Activated T-helper 2 cell treated with anti-CD3 and anti-CD28 coated beads, Interferon-gamma antibody, Interleukin-2, Interleukin-4, amounts not matched to agents 10 μg/mL and 5 μg/mL and 100 μg/mL, durations not matched to agents 14 hours and 24 hours and 36 hours (primary cell): ENCODE data around the gene KCNH6. TPM values are rescaled to one million over a fixed set of nuclear protein-coding genes. Genes with fewer than 3 reads are reported as not detected.

Experiments used
- DNase-seq: peaks from one replicate; pipeline ENCODE4 v3.0.0; 2021; ENCODE audit warnings: low spot score
- H3K27ac Mint-ChIP-seq: one replicate; pipeline ENCODE4 v1.8.0; 2021; ENCODE audit warnings: mixed read lengths
- H3K27me3 Mint-ChIP-seq: one replicate; pipeline ENCODE4 v1.8.0; 2021; ENCODE audit warnings: low read depth, mixed read lengths
- H3K36me3 Mint-ChIP-seq: one replicate; pipeline ENCODE4 v1.8.0; 2021; ENCODE audit warnings: low read depth, mixed read lengths
- H3K4me1 Mint-ChIP-seq: one replicate; pipeline ENCODE4 v1.8.0; 2021; ENCODE audit warnings: low read depth, mixed read lengths
- H3K4me3 Mint-ChIP-seq: one replicate; pipeline ENCODE4 v1.8.0; 2021; ENCODE audit warnings: low read depth, mild to moderate bottlenecking, moderate library complexity, mixed read lengths
- H3K9me3 Mint-ChIP-seq: one replicate; pipeline ENCODE4 v1.8.0; 2021; ENCODE audit warnings: mixed read lengths
- intact Hi-C: fragments of 100-400 bp; cut with micrococcal nuclease; formaldehyde crosslinking; loops from one replicate; pipeline ENCODE4 v1.15.1; 2023
- total RNA-seq: library from RNA; stranded (reverse); gene quantifications from 2 replicates; pipeline ENCODE4 v1.2.3, GENCODE V29; 2022

The KCNH6 gene, protein sequence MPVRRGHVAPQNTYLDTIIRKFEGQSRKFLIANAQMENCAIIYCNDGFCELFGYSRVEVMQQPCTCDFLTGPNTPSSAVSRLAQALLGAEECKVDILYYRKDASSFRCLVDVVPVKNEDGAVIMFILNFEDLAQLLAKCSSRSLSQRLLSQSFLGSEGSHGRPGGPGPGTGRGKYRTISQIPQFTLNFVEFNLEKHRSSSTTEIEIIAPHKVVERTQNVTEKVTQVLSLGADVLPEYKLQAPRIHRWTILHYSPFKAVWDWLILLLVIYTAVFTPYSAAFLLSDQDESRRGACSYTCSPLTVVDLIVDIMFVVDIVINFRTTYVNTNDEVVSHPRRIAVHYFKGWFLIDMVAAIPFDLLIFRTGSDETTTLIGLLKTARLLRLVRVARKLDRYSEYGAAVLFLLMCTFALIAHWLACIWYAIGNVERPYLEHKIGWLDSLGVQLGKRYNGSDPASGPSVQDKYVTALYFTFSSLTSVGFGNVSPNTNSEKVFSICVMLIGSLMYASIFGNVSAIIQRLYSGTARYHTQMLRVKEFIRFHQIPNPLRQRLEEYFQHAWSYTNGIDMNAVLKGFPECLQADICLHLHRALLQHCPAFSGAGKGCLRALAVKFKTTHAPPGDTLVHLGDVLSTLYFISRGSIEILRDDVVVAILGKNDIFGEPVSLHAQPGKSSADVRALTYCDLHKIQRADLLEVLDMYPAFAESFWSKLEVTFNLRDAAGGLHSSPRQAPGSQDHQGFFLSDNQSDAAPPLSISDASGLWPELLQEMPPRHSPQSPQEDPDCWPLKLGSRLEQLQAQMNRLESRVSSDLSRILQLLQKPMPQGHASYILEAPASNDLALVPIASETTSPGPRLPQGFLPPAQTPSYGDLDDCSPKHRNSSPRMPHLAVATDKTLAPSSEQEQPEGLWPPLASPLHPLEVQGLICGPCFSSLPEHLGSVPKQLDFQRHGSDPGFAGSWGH
- not detected in 2 replicates for total RNA-seq

DNA sequence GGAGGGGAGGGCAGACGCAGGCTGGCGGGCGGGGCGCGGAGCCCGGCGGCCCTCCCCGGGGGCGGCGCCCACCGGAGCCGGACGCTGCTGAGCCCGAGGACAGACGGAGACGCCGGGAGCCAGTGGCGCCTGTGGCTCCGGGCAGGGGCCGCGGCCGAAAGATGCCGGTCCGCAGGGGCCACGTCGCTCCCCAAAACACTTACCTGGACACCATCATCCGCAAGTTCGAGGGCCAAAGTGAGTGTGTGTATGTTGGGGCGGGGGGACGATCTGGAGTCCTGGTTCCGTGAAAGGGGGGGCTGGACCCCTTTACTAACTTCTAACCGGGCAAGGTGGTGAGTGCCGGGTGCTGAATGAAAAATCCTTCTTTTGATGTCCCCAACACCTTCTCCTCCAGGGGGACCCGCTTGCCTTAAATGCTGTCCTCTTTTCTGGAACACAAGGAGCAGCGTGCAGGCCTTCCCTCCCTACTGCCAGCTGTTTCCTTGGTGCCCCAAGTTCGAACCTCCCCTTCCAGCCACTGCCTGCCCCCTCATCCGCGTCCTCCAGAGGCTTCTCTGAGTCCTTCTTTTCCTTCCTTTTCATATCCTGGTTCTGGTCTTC, at the start of gene KCNH6:
Gene KCNH6, plus strand, starts transcription at position 106 of the 603 bp plus-strand sequence. Its CDS starts 56 bp downstream, at position 162.
- Mint-ChIP-seq H3K27ac (no peak within 1 kb of the TSS), H3K27me3 (peaks cover 21% of the 10 kb centered on the region), H3K4me3 (no peak within 1 kb of the TSS), H3K9me3 (no peaks in the 10 kb centered on the region), H3K36me3 (no peaks in the 10 kb centered on the region), H3K4me1 (no peaks in the 10 kb centered on the region)
- intact Hi-C loops = no loop called here
- DNase-seq = no peak

DNA sequence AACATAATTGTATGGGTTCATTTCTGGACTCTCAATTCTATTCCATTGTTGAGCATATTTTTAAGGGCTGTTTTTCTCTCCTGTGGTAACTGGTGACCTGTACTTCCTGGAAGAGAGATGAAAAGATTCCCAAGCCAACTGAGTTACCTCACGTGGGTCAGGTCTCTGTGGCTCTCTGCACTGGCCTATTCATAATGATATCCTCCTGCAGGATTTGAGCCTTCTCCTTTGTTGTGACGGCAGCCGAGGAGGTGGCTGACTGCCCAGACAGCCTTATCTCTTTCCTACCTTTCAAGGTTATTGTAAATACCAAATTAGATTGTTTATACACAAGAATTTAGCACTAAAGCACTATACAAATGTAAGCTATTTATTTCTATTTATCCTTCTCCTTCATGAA, 49.0 kb upstream of the KCNH6 start:
- intact Hi-C loops = no loop called here
- Mint-ChIP-seq H3K9me3 (no peaks in the 10 kb centered on the region), H3K36me3 (no peaks in the 10 kb centered on the region), H3K4me1 (peaks cover 2% of the 10 kb centered on the region), H3K4me3 (no peak overlapping the region), H3K27ac (no peak overlapping the region), H3K27me3 (peaks cover 41% of the 10 kb centered on the region)
- no peak for DNase-seq

DNA sequence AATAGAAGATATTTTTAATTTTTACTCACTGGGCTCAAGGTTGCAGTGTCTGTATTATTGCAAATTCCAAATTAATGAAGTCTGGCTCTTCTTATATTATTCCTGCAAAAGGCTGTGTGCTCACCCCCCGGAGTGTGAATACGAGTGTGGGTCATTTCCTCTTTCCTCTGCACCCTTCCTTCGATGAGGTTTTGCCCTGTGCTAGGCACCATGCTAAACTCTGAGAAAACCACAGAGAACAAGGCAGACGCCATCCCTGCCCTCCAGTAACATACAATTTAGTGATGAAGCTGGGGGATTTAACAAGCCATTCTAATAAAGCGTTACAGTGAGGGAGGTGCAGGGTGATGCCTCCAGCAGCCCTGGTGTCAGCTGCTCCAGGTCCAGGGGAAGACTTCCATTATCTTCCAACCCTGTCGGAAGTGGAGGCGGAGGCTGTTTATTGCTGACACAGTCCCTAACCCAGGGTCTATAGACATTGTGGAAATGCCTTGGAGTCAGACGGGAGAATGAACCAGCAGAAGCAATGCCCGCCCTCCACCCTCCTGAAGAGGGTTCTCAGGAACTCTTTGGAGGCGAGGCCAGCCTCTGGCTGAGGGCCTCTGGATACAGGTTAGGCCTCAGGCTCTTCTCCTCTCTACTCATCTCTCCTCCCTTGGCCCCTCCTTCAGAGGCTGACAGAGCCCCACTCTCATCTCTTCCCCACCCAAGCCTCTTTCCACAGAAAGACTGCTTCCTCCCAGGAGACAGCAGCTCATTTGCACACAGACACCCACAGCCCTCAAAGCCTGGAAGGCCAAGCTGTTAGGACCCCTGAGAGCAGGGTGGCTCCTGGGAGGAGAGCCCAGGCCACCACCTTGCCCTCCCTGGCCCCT, 48.3 kb upstream of the KCNH6 start:
- no peak for DNase-seq
- H3K9me3 Mint-ChIP-seq = no peaks in the 10 kb centered on the region
- no peak overlapping the region for H3K4me3 Mint-ChIP-seq
- H3K27me3 Mint-ChIP-seq = peaks cover 42% of the 10 kb centered on the region
- peaks cover 2% of the 10 kb centered on the region for H3K4me1 Mint-ChIP-seq
- H3K27ac Mint-ChIP-seq = no peak overlapping the region
- intact Hi-C loops = loop anchor here (5.0 kb wide), 1 partner anchor 137 kb away; no protein-coding TSS in a partner anchor
- no peaks in the 10 kb centered on the region for H3K36me3 Mint-ChIP-seq

DNA sequence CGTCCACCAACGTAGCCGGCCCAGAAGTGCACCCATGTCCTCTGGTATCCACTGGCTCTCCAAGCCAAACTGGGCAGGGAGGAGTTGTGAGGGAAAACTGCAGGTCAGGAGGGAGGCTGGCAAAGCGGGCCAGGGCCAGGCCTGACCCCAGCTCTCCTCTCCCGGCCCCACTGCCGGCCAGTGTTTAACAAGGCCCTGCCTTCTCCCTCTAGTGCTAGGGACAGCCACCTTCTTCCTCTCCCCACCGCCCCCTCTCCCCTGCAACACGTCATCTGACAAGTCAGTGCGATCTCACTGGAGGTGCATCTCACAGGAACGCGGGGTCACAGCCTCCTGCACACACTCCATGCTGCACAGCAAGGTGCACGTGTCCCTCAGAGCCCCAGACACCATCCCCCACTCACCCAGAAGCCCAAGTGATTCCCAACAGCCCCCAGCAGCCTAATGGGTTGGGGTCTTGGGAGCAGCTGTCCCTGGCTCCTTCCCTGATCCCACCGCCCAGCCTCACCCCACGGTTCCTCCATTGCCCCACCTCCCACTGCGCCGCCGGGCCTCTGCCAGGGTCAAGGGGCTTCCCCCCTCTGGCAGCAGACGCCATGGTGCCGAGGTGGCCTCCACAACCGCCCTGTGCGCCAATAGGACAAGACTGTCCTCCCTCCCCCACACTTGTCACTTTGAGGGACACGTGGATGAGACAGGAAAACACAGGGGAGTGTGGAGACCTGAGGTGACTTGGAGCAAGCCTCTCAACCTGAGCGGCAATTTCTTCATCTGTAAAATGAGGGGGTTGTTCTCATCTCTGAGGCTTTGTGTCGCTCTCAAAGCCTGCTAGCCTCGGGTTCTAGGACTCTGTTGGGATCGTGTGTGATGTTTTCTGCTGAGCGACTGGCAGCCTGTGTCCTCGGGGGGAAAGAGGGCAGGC, 47.4 kb upstream of the KCNH6 start:
- H3K4me1 Mint-ChIP-seq = peaks cover 2% of the 10 kb centered on the region
- peaks cover 38% of the 10 kb centered on the region for H3K27me3 Mint-ChIP-seq
- DNase-seq = no peak
- no peak overlapping the region for H3K27ac Mint-ChIP-seq
- no peaks in the 10 kb centered on the region for H3K36me3 Mint-ChIP-seq
- H3K4me3 Mint-ChIP-seq = no peak overlapping the region
- H3K9me3 Mint-ChIP-seq = no peaks in the 10 kb centered on the region
- intact Hi-C loops = loop anchor here (5.0 kb wide), 1 partner anchor 137 kb away; no protein-coding TSS in a partner anchor

DNA sequence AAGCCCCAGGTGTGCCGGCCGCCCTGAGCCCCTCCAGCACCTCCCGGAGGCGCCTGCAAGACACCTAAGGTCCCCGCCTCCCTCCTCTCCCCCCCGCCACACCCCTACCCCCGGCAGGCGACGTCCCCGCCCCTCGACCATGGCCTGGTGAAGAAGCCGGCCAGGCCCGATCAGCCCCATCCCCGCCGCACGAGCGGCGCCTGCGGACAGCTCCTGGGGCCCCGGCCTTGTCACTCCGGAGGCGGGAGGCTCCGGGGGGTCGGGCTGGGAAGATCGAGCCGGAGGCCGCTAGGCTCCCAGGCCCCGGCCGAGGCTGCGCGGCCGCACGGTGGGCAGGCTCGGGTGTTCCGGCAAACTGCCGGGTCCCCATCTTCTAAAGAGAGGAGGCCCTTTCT, 46.7 kb upstream of the KCNH6 start:
- no peak for DNase-seq
- Mint-ChIP-seq H3K4me3 (no peak overlapping the region), H3K36me3 (no peaks in the 10 kb centered on the region), H3K4me1 (peaks cover 2% of the 10 kb centered on the region), H3K27me3 (peaks cover 38% of the 10 kb centered on the region), H3K27ac (no peak overlapping the region), H3K9me3 (no peaks in the 10 kb centered on the region)
- intact Hi-C loops = loop anchor here (5.0 kb wide), 1 partner anchor 136 kb away; no protein-coding TSS in a partner anchor

DNA sequence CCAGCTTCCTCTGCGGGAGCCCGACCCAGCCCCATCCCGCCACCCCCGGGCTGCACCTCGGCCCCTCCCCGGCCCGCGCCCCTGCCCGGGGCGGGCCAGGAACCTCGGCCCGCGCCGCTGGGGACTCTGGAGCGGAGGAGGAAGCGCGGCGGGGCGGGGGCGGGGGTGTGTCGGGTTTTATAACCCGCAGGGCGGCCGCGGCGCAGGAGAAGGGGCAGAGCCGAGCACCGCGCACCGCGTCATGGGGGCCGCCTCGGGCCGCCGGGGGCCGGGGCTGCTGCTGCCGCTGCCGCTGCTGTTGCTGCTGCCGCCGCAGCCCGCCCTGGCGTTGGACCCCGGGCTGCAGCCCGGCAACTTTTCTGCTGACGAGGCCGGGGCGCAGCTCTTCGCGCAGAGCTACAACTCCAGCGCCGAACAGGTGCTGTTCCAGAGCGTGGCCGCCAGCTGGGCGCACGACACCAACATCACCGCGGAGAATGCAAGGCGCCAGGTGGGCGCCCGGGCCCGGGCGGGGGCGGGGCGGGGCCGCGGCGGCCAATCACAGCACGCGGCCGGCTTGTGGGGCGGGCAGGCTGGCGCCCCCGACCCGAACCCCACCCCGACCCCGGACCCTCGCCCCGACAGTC, 46.2 kb upstream of the KCNH6 start, which contains the start of gene ACE:
Gene ACE, plus strand, starts transcription at position 208 of the 626 bp plus-strand sequence. Its CDS starts 34 bp downstream, at position 242.
- Mint-ChIP-seq H3K27me3 (peaks cover 38% of the 10 kb centered on the region), H3K9me3 (no peaks in the 10 kb centered on the region), H3K4me1 (peaks cover 2% of the 10 kb centered on the region), H3K27ac (no peak within 1 kb of the TSS), H3K36me3 (no peaks in the 10 kb centered on the region), H3K4me3 (peak within 1 kb of the TSS; percentile 69)
- DNase-seq = no peak
- intact Hi-C loops = loop anchor here (5.0 kb wide), 1 partner anchor 135 kb away; no protein-coding TSS in a partner anchor

DNA sequence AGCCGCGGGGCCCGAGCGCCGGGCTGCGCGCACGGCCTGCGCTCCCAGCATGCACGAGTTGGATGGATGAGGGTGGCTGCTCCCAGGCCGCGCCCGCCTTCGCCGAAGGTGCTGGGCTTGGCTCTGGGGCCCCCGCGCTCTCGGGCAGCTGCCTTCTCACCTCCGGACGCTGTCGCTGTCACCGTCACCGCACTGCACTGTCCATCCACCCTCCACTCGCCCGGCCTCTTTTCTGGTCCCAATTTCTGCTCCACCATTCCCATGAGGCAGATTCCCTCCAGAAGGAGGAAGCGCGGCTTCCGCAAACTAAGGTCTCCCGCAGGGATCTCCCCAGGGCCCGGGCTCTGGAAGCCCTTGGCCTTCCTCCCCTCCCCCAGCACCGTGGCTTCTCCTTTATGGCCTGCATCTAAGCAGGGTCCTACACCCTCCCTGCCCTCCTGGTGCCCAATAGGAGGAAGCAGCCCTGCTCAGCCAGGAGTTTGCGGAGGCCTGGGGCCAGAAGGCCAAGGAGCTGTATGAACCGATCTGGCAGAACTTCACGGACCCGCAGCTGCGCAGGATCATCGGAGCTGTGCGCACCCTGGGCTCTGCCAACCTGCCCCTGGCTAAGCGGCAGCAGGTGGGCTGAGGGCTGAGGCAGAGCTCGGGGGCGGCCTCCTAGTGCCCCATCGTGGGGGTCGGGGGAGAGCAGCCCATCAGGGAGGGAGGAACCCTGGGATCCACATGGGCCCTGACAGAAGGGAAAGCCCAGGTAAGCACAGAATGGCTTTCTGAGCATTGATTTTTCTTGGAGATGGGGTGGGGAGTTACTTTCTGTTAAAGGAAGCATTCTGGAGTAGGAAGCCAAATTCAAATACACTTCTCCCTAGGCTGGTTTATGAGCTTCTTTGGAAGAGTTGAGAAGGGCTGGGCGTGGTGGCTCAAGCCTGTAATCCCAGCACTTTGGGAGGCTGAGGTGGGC, 45.4 kb upstream of the KCNH6 start:
- Mint-ChIP-seq H3K9me3 (no peaks in the 10 kb centered on the region), H3K4me3 (peak overlapping the region; percentile 69), H3K4me1 (peaks cover 2% of the 10 kb centered on the region), H3K27ac (no peak overlapping the region), H3K36me3 (no peaks in the 10 kb centered on the region), H3K27me3 (peaks cover 36% of the 10 kb centered on the region)
- intact Hi-C loops = loop anchor here (5.0 kb wide), 1 partner anchor 135 kb away; no protein-coding TSS in a partner anchor
- DNase-seq = no peak

DNA sequence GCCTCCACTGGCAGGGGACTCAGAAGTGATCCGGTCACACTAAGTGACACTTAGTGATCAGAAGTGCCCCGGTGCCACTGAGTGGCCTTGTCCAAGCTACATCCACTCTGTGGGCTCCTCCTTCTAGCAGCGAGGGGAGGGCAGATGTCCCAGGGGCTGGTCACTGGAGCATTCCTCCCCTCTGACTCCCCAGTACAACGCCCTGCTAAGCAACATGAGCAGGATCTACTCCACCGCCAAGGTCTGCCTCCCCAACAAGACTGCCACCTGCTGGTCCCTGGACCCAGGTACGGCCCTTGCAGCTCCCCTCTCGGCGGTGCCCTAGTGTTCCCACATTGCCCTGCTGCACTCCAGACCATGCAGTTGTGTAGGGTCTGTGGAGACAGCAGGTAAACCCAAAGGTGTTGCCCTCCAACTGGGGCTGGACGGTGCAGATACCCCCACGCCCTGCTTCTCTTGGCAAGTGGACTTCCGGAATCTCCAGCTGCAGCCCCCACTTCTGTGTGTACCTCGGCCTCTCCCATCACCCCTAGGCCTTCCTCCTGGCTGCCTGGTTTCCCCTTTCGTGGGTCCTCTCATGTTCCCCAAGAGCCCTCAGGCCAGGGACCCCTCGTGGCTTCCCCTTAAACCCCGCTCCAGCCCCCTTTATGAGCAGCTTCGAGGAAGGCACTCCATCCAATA, 44.2 kb upstream of the KCNH6 start:
- intact Hi-C loops = loop anchor here (1.0 to 5.0 kb wide), 2 partner anchors 54 to 133 kb away; no protein-coding TSS in a partner anchor
- Mint-ChIP-seq H3K27ac (no peak overlapping the region), H3K9me3 (no peaks in the 10 kb centered on the region), H3K36me3 (no peaks in the 10 kb centered on the region), H3K4me1 (peaks cover 2% of the 10 kb centered on the region), H3K27me3 (peaks cover 32% of the 10 kb centered on the region), H3K4me3 (no peak overlapping the region)
- DNase-seq = peak; percentile 63

DNA sequence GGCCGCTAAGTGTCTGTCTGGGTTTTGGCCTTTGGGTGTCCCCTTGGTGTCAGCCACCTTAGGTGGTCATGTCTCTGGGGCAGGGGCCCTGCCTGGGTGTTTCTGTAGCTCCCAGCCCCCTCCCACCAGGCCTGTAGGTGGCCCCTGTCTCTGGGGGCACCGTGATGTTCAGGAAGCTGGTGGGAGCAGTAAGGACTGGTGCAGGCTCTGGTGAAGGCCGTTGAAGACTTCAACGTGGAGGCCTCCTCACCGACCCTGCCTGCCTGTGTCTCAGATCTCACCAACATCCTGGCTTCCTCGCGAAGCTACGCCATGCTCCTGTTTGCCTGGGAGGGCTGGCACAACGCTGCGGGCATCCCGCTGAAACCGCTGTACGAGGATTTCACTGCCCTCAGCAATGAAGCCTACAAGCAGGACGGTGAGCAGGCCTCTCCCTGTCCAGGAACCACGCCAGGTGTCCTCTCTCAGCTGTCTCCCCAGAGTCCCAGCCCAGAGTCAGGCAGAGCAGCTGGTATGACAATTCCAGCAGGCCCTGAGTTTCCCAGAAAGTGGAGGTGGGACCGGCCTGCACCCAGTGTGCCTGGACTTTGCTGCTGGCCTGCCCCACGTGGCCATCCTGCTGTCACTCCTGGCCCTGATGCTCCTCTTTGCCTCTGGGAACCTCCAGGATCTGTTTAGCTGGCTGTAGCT, 43.5 kb upstream of the KCNH6 start:
- intact Hi-C loops = loop anchor here (1.0 to 5.0 kb wide), 2 partner anchors 54 to 133 kb away; no protein-coding TSS in a partner anchor
- Mint-ChIP-seq H3K27me3 (peaks cover 26% of the 10 kb centered on the region), H3K27ac (no peak overlapping the region), H3K9me3 (no peaks in the 10 kb centered on the region), H3K4me1 (peaks cover 2% of the 10 kb centered on the region), H3K36me3 (no peaks in the 10 kb centered on the region), H3K4me3 (no peak overlapping the region)
- no peak for DNase-seq
